ENCODE measurements around the gene GMCL2.
"Not testable (repeated sequence)": the region's sequence is repeated elsewhere in the genome, so short reads cannot be mapped to it uniquely, and the experiment has no call there.

GMCL2 gene, protein sequence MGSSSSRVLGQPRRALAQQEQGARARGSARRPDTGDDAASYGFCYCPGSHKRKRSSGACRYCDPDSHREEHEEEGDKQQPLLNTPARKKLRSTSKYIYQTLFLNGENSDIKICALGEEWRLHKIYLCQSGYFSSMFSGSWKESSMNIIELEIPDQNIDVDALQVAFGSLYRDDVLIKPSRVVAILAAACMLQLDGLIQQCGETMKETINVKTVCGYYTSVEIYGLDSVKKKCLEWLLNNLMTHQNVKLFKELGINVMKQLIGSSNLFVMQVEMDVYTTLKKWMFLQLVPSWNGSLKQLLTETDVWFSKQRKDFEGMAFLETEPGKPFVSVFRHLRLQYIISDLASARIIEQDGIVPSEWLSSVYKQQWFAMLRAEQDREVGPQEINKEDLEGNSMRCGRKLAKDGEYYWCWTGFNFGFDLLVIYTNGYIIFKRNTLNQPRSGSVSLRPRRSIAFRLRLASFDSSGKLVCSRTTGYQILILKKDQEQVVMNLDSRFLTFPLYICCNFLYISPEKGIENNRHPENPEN

DNA sequence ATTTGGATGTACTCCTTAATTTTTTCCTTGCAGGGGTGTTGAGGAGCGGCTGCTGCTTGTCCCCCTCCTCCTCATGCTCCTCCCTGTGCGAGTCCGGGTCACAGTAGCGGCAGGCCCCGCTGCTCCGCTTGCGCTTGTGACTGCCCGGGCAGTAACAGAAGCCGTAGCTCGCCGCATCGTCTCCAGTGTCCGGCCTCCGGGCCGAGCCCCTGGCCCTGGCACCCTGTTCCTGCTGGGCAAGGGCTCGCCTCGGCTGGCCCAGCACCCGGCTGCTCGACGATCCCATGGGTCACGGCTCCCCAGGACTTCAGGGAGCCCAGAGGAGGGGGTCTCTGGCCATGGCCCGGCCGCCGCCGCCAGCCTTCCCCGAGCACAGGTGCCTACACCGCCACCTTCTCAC is at the start of gene GMCL2:
Gene GMCL2 (minus strand): TSS at position 358 of the 400 bp plus-strand sequence. CDS start 72 bp downstream, at position 286.
- DNase-seq (ENCODE audit: low read depth in 1 of 2, low spot score in 1 of 2): no peak

DNA sequence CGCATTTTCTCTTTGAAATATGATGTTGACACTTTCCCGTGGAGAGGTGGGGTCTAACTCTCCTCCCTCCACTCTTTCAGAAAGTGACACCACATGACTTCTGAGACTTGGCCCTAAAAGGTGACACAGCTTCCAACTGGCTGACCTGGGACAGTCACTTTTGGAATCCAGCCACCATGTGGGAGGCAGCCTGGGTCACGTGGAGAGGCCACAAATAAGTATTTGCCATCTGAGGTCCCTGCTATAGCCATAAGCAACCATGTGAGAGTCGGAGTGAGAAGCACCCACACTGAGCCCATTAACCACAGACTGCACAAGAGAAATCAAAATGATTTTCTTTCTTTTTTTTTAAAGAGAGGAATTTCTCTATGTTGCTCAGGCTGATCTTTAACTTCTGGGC is 49.5 kb upstream of the GMCL2 start:
- DNase-seq (ENCODE audit: low read depth in 1 of 2, low spot score in 1 of 2): no peak

DNA sequence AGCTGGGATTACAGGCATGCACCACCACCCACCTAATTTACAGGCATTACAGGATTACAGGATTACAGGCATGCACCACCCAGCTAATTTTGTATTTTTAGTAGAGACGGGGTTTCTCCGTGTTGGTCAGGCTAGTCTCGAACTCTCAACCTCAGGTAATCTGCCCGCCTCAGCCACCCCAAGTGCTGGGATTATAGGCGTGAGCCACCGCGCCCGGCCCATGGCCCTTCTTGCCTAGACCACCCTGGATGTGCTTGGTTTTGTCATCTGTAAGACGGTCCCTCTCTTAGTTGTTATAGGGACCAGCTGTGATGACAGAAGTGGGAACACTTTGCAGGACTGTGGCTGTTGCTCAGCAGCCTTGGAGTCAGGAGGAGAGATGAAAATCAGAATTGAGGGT is 49.0 kb upstream of the GMCL2 start:
- no peak for DNase-seq (ENCODE audit: low read depth in 1 of 2, low spot score in 1 of 2)

DNA sequence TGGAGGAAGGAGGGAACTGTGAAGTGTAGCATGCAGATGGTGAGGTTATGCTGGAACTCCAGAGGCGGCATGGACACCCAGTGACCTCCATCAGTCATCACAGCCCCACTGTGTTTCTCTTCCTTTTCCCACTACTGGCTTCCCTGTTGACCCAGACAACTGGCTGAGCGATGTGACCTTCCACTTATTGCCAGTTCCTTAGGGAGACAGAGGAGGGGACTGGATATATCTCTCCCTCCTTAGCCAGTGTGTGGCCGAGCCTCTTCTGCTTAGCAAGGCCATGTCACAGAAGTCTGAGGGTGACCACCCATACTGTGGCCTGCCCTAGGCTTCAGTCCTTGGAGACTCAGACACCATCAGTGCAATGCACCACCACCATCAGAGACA is 48.4 kb upstream of the GMCL2 start:
- no peak for DNase-seq (ENCODE audit: low read depth in 1 of 2, low spot score in 1 of 2)

DNA sequence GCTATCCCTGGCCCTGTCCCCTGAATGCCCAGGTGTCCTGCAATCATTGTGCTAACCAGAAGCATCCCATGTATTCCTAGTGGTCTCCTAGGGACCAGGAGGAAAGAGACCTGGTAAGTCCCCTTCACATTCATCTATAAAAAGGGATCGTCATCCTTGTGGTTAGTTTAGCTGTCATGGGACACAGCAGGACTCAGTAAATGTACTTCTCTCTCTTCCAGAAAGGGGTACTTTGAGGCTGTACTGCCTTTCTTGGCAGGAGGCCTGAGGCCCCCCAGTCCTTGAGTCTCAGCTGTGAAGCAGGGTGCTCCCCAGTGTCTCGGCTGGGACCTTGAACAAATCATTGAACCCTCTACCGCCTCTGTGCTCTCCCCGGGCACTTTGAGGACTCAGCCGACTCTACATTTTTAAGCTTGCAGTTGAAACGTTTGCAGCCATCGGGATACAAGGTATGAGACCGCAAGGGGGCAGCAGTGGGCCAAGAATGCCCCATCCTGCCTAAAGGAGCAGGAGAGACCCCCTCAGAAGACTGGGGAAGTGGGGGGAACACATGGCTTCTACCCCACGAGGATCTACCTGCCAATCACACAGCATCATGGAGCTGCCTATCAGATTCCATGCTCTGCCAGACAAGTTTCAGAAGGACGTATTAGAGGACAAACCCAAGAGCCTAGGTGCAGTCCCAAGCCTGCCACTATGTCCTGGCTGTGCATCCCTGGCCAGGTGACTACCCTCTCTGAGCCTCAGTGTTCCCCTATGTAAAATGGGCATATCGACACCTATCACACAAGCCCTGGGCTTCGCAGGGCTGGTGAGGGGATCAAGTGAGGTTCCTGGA is 47.8 kb upstream of the GMCL2 start:
- DNase-seq (ENCODE audit: low read depth in 1 of 2, low spot score in 1 of 2): peak; percentile 55 to 60

DNA sequence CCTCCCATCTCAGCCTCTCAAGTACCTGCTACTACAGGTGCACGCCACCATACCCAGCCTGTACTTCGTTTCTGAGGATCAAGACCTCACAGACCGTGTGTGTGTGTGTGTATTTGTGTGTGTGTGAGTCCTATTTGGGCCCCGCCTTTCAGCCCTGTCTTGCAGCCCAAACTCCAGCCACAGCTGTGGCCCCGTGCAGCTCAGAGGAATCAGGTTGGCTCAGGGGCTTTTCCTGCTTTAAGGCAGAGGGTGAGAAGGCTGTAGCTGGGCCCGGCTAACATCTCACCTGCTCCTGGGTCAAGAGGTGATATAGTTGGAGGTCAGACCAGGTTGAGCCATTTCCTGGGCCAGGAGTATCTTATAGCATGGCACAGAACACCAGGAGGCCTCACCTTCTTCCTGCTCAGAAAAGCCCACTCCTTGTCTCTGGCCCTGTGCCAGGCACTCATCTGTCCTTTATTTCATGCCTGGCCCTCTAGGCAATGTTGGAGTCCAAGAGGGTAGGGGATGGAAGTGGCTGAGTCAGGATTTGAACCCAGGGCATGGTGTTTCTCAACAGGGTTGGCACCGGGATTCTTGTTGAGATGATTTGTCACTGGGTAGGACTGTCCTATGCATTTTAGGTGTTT is 47.1 kb upstream of the GMCL2 start:
- DNase-seq (ENCODE audit: low read depth in 1 of 2, low spot score in 1 of 2): no peak

DNA sequence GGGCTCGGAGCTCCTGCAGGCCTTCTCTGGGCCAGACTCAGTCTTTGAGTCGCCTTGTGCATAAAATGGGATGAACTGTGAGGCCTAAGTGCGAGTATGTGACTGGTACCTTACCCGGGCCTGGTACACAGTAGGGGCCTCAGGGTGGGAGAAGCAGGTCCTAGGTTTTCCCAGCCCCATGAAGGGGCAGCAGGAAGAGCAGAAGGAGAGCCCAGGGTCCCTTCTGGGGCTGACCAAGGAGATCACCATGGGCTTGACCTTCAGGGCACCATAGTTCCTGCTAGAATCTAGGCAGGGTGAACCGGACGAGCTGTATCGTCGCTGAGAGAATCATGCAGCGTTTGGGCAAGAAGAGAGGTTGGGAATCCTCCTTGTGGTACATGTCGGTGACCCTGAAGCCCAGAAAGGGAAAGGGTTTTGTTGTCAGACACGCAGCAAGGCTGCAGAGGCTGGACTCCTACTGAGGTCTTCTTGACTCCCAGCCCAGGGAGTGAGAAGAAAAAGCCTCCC is 45.8 kb upstream of the GMCL2 start:
- DNase-seq (ENCODE audit: low read depth in 1 of 2, low spot score in 1 of 2): no peak

DNA sequence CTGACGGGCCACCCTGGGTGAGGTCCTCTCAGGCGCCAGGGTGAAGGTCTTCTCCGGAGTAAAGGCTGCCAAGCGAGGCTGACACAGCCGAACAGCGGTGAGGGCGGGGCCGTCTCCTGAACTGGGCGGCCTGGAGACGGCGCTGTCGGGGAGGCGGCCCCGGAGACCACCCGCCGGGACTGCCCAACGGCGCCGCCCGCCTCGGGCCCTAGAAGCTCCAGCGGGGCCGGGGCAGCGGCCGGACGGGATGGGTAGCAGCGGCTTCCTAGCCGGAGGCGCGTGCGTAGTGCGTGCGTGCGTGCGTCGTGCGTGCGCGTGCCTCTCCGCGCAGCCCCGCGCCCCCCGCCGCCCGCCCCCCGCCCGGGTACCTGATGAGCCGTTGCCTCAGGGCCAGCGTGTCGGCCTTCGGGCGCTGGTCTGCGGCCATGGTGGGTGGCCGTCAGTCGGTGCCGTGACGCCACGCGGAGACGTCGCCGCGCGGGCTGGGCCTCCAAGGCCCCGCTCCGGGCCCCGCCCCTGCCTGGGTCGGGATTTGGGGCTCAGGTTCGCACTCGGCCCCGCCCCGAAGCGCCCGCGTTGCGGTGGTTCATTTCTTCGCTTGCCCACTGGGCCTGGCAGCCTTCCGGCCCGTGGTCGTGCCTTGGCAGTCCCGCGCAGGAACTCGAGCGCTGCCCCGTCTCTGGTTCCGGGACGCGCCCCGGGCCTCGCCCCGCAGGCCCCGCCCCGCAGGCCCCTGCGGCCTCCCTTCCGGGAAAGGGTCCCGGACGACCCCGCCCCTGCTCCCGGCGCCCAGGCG is 45.2 kb upstream of the GMCL2 start, which contains the start of gene PHYKPL:
Gene PHYKPL (minus strand): TSS at position 679 of the 796 bp plus-strand sequence. CDS start 252 bp downstream, at position 427.
- peak; percentile 42 to 61 for DNase-seq (ENCODE audit: low read depth in 1 of 2, low spot score in 1 of 2)

DNA sequence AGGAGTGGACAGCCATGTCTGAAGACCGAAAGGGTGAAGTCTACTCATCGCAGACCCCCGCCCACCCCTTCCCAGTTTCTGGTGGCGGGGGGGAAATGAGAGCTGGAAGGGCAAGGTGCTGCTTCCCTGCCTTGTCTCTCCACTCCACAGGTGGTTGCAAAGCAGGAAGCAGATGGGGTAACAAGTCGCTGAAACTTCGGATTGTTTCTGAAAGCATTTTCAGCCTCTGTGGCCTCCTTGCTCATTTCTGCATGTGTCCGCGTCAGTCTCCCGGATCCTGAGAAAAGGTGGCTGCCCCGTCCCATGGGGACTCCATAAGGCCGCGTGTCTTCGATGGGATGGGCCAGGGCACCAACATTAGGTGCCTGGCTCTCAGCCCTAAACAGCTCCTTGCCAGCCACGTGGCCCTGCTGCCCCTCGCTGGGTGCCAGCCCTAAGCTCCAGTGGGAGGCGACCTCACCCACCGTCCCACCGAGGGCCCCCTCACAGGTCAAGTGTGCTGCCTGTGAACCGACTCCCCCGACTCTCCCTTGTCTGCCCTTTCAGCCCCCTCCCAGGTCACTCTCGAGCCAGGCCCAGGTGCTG is 44.5 kb upstream of the GMCL2 start:
- DNase-seq (ENCODE audit: low read depth in 1 of 2, low spot score in 1 of 2): no peak

DNA sequence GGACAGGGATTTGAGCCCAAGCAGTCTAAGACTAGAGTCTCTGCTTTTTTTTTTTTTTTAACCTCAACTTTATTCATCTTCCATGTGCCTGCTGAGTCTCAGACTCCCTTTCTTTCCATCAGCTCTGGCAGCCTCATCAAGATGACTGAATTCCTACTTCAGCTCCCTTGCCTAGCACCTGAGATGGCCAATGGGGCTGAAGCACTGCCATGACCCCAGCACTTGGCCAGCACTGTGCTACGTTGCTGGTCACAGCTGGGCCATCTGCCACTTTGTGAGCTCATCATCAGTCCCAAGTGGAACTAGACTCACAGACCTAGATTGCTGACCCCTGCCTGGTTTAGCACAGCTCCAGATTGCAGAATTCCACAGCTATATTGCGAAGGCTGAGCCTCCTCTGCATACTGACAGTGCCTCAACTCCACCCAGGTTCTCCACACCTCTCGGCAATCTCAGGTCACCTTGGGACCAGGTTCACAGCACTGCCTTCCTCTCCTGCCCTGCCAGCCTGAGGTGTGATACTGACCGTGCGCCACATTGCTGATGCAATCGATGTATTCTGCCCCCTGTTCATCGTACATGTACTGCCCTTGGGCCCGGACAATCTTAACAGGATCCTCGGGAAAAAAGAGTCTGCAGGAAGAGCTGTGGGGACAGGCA is 43.8 kb upstream of the GMCL2 start:
- DNase-seq (ENCODE audit: low read depth in 1 of 2, low spot score in 1 of 2): no peak

DNA sequence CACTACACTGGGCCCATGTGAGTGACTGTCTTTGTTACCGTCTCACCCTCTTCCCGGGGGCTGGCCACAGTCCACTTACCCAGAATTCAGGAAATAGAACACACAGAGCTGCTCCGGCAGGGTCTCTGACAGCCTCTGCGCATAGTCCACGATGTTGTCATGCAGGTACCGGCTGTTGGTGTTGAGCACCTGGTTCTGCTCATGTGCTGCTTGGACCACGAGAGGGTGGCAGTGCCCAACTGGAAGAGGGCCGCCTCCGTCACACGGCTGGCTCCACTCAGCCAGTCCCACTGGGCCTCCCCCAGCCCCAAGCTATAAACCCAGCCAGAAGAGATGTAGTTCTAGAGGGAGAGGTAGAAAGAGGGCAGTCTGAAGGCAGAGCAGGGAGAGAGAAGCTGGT is 42.7 kb upstream of the GMCL2 start:
- no peak for DNase-seq (ENCODE audit: low read depth in 1 of 2, low spot score in 1 of 2)

DNA sequence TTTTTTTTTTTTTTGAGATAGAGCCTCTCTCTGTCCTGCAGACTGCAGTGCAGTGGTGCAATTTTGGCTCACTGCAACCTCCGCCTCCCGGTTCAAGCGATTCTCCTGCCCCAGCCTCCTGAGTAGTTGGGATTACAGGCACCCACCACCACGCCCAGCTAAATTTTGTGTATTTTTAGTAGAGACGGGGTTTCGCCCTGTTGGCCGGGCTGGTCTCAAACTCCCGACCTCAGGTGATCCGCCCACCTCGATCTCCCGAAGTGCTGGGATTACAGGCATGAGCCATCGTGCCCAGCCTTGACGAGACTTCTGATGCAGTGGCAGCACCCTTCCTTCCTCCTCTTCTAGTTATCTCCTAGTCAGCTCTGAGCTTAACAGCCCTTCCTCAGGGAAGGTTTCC is 41.9 kb upstream of the GMCL2 start:
- DNase-seq (ENCODE audit: low read depth in 1 of 2, low spot score in 1 of 2): not testable (repeated sequence)

DNA sequence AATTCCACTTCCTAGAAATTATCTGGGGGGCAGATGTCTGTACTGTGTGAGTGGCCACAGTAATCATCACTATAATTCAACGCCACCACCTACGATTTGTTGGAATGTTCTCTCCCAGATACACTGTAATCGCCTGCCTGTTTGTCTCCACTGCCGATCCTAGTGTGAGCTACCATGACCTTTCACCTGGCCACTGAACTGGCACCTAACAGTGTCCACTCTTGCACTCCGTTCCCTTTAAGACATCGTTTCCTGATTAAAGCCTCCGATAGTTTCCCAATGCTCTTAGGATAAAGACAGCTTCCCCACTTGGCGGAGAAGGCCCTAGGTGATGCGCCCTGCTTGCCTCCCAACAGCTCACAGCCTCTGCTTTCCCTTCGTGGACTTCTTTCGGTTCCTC is 41.4 kb upstream of the GMCL2 start:
- no peak for DNase-seq (ENCODE audit: low read depth in 1 of 2, low spot score in 1 of 2)

DNA sequence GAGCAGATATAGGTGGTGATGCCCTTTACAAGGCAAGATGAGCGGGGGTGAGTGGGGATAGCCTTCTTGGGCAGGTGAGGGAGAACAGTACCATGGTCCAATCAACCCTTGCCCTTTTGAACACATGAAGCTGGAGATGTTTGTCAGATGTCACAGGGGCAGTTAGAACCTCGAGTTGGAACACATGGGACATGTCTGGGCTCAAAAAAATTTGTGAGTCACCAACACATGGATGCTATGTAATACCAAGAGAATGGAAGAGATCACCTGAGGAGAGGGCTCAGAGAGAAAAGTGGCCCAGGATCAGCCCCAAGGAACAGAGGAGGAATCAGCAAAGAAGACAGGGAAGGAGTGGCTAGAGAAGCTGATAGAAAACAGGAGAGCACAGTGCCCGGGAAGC is 40.8 kb upstream of the GMCL2 start:
- DNase-seq (ENCODE audit: low read depth in 1 of 2, low spot score in 1 of 2): no peak

DNA sequence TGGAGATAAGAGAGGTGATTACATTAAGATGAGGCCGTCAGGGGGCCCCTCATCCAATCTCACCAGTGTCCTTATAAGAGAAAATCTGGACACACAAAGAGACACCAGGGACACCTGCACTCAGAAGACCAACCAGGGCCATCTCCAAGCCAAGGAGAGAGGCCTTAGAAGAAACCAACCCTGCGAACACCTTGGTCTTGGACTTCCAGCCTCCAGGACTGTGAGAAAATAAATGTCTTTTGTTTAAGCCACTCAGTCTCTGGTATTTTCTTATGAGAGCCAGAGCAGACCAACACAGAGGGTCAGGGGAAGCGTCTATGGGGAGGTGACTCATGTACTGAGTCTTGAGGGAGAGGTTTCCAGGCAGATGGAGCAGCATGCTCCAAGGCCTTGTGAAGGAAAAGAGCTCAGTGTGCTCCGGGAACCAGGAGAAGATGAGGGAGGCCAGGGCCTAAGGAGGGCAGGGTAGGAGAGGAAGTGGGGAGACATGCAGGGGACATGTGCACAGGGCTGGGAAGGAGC is 40.0 kb upstream of the GMCL2 start:
- no peak for DNase-seq (ENCODE audit: low read depth in 1 of 2, low spot score in 1 of 2)

DNA sequence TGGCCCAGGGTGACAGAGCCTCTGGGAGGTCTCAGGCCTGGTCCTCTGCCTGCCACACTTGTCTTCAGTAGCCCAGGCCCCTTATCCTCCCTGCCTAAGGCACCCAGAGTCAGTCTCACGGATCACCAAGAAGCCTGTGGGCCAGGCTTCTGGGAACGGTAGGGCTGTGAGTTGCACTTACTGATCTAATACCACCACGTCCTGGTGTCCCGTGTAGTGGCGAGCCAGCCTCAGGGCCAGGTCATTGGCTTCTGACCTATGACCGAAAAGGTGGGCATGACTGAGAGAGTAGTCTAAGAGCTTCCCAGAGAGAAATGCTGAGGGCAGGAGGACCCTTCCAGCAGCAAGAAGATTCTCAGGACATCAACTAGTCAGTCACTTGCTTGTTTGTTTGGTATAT is 38.0 kb upstream of the GMCL2 start:
- DNase-seq (ENCODE audit: low read depth in 1 of 2, low spot score in 1 of 2): no peak

DNA sequence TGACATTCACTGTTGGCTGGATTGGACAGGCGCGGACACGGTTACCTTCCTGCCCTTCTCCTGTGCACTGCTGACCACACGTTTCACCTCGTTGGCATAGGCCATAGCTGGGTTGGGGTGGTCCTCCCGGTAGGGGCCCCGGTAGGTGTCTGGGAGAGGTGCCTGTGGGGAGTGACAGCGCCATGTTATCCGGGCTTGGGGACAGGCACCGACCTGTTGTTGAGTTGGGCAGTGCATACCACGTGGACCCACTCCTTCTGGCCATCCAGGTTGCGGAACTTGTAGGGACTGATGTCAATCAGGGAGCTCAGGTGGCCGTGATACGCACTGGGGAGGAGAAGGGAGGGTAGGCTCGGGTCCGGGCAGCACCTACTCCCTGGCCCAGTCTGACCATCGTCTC is 37.2 kb upstream of the GMCL2 start:
- no peak for DNase-seq (ENCODE audit: low read depth in 1 of 2, low spot score in 1 of 2)

DNA sequence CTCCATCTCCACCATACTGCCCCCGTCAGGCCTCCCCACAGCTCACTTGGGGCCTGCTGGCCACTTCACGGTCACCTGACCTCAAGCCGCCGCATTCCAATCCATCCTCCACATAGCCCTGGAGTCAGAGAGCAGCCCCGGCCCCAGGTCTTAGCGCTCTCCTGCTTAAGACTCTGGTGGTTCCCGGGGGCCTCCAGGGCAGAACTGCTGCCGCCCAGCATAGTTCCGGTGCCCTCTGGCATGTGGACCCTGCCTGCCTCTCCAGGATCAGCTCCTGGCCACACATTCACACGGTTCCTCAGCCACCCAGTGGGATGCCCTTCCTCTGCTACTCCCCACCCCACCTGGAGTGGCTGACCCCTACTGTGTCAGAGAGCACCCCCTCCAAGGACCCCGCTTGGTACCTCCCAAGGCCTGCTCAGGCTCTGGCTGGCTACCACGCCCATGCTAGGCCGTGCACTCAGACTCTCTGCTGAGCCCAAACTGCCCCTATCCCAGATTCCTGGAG is 36.7 kb upstream of the GMCL2 start:
- no peak for DNase-seq (ENCODE audit: low read depth in 1 of 2, low spot score in 1 of 2)

DNA sequence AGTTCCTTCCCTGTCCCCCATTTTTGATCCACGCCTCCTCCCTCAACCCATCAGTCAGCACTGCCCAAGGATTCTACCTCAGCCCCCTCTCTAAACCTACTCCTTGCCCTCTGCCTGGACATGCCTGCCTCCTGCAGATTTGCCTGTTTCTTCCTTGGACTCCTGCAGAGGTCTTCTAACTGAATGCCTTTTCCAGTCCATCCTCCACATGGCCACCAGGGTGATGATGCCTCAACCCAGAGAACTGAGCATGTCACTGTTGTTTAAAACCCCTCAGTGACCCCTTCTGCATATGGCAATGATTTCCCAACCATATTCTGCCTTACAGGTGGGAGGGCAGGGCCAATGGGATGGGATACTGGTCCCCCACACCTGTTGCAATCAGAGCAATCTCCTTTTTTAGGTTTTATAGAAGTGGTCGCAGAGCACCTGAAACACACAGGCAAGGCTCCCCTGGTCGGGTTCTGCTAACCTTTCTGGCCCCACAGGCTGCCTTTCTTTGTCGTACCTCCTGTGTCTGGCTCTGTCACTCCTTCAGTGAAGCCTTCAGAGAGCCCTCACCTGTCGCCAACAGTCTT is 36.1 kb upstream of the GMCL2 start:
- DNase-seq (ENCODE audit: low read depth in 1 of 2, low spot score in 1 of 2): no peak

All from stimulated activated CD4-positive, alpha-beta T cell treated with anti-CD3 and anti-CD28 coated beads, Interleukin-15, amount 100 ng/mL, for 1 hour (primary cell).